ENCODE data around the gene PIGU. TPM values are rescaled to one million over a fixed set of nuclear protein-coding genes. Genes with fewer than 3 reads are reported as not detected.

The PIGU gene
- total and polyA plus RNA-seq, 9 of the 15 experiments (the other 6 are each of a cell fraction or from before 2014, with no cell fraction given), result 6.5 to 100 (median 28.1) TPM

GRCh38 chr20:34538671-34539123 is 138.2 kb downstream of the PIGU start (continued):
- TF ChIP-seq CEBPB (tag; IDR thresholded peaks at IDR 0.05) (0 out of 2 replicates have a peak, but pooled peaks have one; percentile 33), SMC3 (conservative IDR thresholded peaks at IDR 0.05; ENCODE audit: insufficient read depth, low read depth, low read length) (peak; percentile 86), CEBPG (CRISPR knock-in tag; IDR thresholded peaks at IDR 0.05) (peak; percentile 83), CEBPG (tag; conservative IDR thresholded peaks at IDR 0.05 in 1 of 2, IDR thresholded peaks at IDR 0.05 in 1 of 2) (peak in 1 of 2 experiments; percentile 69; a peak in 2 of 4 replicates), NEUROD1 (IDR thresholded peaks at IDR 0.05; ENCODE audit: borderline replicate concordance, low read depth, low read length, partially characterized antibody) (no peak), RFX7 (CRISPR knock-in tag; IDR thresholded peaks at IDR 0.05) (no peak), CTCF (IDR thresholded peaks at IDR 0.05 in 2 of 3, conservative IDR thresholded peaks at IDR 0.05 in 1 of 3; ENCODE audit: insufficient read depth in 2 of 3, low read depth in 1 of 3, low read length in 3 of 3) (peak; percentile 82 to 91 (median 85)), PHF20 (IDR thresholded peaks at IDR 0.05; ENCODE audit: partially characterized antibody) (no peak), CBFA2T2 (conservative IDR thresholded peaks at IDR 0.05) (no peak), THRA (IDR thresholded peaks at IDR 0.05) (peak; percentile 74), ZSCAN29 (IDR thresholded peaks at IDR 0.05) (no peak), ATF3 (IDR thresholded peaks at IDR 0.05) (0 out of 2 replicates have a peak, but pooled peaks have one; percentile 22), ATF3 (CRISPR knock-in tag; conservative IDR thresholded peaks at IDR 0.05) (no peak), KLF1 (tag; IDR thresholded peaks at IDR 0.05) (no peak), BRF1 (IDR thresholded peaks at IDR 0.05; ENCODE audit: borderline replicate concordance, extremely low read depth, insufficient read length) (no peak), HES1 (IDR thresholded peaks at IDR 0.05; ENCODE audit: low read depth) (no peak), ELK1 (CRISPR knock-in tag; IDR thresholded peaks at IDR 0.05) (no peak), ESRRA (IDR thresholded peaks at IDR 0.05; ENCODE audit: borderline replicate concordance, low read depth) (peak; percentile 27; the same call in 1 of the 2 replicates), PRDM10 (IDR thresholded peaks at IDR 0.05; ENCODE audit: partially characterized antibody) (no peak)

All from K562 (cell line).